ENCODE measurements around the gene UNC5C. TPM values are rescaled to one million over a fixed set of nuclear protein-coding genes. Genes with fewer than 3 reads are reported as not detected.

The UNC5C gene
- total and polyA plus RNA-seq, 3 donors from 2014 or later = 6.8 to 22.8 (median 20.5) TPM

GRCh38 chr4:95428291-95429070, 120.3 kb downstream of the UNC5C start:
- intact Hi-C loops (cut with DNase I; ENCODE audit: low total_unique reads) = no loop called here
- no peaks in the 10 kb centered on the region for H3K4me1 ChIP-seq
- no peak for DNase-seq
- no peaks in the 10 kb centered on the region for H3K9me3 ChIP-seq
- no peak overlapping the region for H3K4me3 ChIP-seq
- WGBS, 2 donors = 69 to 77% methylated on average over 2 of the region's 2 CpGs
- TF ChIP-seq CTCF (IDR thresholded peaks at IDR 0.05) = no peak
- TF ChIP-seq POLR2A (IDR thresholded peaks at IDR 0.05) = no peak
- H3K27ac ChIP-seq = no peak overlapping the region
- H3K27me3 ChIP-seq = no peaks in the 10 kb centered on the region
- H3K36me3 ChIP-seq (ENCODE audit: low read depth, missing control alignments) = no peaks in the 10 kb centered on the region

GRCh38 chr4:95426455-95426854, 122.3 kb downstream of the UNC5C start:
- Histone ChIP-seq H3K36me3 (ENCODE audit: low read depth, missing control alignments) (no peaks in the 10 kb centered on the region), H3K27ac (no peak overlapping the region)
- 58 to 61% methylated on average over 4 of the region's 4 CpGs for WGBS, 2 donors

GRCh38 chr4:95422436-95422835, 126.3 kb downstream of the UNC5C start:
- Histone ChIP-seq H3K36me3 (ENCODE audit: low read depth, missing control alignments) (no peaks in the 10 kb centered on the region), H3K9me3 (no peaks in the 10 kb centered on the region), H3K4me3 (no peak overlapping the region), H3K27me3 (no peaks in the 10 kb centered on the region), H3K4me1 (no peaks in the 10 kb centered on the region), H3K27ac (no peak overlapping the region)
- no peak for DNase-seq
- 78 to 87% methylated on average over 7 of the region's 7 CpGs for WGBS, 2 donors
- intact Hi-C loops (cut with DNase I; ENCODE audit: low total_unique reads) = no loop called here
- TF ChIP-seq POLR2A (IDR thresholded peaks at IDR 0.05) = no peak
- TF ChIP-seq CTCF (IDR thresholded peaks at IDR 0.05) = no peak

More at GRCh38 chr4:95426455-95426854, 122.3 kb downstream of the UNC5C start:
- no peaks in the 10 kb centered on the region for H3K27me3 ChIP-seq
- intact Hi-C loops (cut with DNase I; ENCODE audit: low total_unique reads) = no loop called here
- no peaks in the 10 kb centered on the region for H3K4me1 ChIP-seq
- DNase-seq = no peak
- no peaks in the 10 kb centered on the region for H3K9me3 ChIP-seq
- no peak for TF ChIP-seq CTCF (IDR thresholded peaks at IDR 0.05)
- no peak for TF ChIP-seq POLR2A (IDR thresholded peaks at IDR 0.05)
- no peak overlapping the region for H3K4me3 ChIP-seq

DNA sequence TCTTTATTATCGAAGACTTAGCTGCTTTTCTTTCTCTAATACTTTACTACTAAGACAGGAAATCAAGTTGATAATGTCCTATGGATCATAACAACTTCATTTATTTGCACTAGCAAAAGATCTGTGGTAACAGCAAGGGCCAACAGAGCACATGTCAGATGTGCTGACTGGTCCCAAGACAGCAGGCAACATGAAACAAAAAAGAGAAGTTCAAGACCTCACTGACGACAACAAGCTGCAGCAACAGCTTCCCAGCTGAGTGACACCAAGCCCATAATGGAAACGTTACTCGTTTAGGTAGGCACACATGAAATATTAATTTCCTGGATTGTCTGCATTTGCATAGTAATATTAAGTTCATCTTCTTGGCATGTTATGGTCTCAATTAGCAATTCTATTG, 126.9 kb downstream of the UNC5C start:
- intact Hi-C loops (cut with DNase I; ENCODE audit: low total_unique reads) = no loop called here
- no peak overlapping the region for H3K27ac ChIP-seq
- H3K27me3 ChIP-seq = no peaks in the 10 kb centered on the region
- H3K4me3 ChIP-seq = no peak overlapping the region
- no peaks in the 10 kb centered on the region for H3K36me3 ChIP-seq (ENCODE audit: low read depth, missing control alignments)
- H3K9me3 ChIP-seq = no peaks in the 10 kb centered on the region
- 58 to 77% methylated on average over 4 of the region's 4 CpGs for WGBS, 2 donors
- H3K4me1 ChIP-seq = no peaks in the 10 kb centered on the region
- no peak for DNase-seq
- no peak for TF ChIP-seq CTCF (IDR thresholded peaks at IDR 0.05)
- no peak for TF ChIP-seq POLR2A (IDR thresholded peaks at IDR 0.05)

GRCh38 chr4:95417531-95417930, 131.2 kb downstream of the UNC5C start:
- Histone ChIP-seq H3K27me3 (no peaks in the 10 kb centered on the region), H3K27ac (no peak overlapping the region), H3K9me3 (no peaks in the 10 kb centered on the region), H3K4me3 (no peak overlapping the region), H3K4me1 (no peaks in the 10 kb centered on the region), H3K36me3 (ENCODE audit: low read depth, missing control alignments) (no peaks in the 10 kb centered on the region)
- DNase-seq = no peak
- TF ChIP-seq POLR2A (IDR thresholded peaks at IDR 0.05) = no peak
- no peak for TF ChIP-seq CTCF (IDR thresholded peaks at IDR 0.05)
- intact Hi-C loops (cut with DNase I; ENCODE audit: low total_unique reads) = no loop called here
- 54 to 64% methylated on average over 3 of the region's 3 CpGs for WGBS, 2 donors
